GM11168 (cell line): ENCODE measurements around the gene CCDC92B.
"Not testable (repeated sequence)": the region's sequence is repeated elsewhere in the genome, so short reads cannot be mapped to it uniquely, and the experiment has no call there.

Source experiments
- in situ Hi-C: fragments of 300-500 bp; cut with MboI; formaldehyde crosslinking; loops from one replicate; pipeline ENCODE4 v1.12.0; 2022; ENCODE audit warnings: low sequenced_read_pairs; ENCODE audit not compliant: unreplicated experiment

CCDC92B gene

DNA sequence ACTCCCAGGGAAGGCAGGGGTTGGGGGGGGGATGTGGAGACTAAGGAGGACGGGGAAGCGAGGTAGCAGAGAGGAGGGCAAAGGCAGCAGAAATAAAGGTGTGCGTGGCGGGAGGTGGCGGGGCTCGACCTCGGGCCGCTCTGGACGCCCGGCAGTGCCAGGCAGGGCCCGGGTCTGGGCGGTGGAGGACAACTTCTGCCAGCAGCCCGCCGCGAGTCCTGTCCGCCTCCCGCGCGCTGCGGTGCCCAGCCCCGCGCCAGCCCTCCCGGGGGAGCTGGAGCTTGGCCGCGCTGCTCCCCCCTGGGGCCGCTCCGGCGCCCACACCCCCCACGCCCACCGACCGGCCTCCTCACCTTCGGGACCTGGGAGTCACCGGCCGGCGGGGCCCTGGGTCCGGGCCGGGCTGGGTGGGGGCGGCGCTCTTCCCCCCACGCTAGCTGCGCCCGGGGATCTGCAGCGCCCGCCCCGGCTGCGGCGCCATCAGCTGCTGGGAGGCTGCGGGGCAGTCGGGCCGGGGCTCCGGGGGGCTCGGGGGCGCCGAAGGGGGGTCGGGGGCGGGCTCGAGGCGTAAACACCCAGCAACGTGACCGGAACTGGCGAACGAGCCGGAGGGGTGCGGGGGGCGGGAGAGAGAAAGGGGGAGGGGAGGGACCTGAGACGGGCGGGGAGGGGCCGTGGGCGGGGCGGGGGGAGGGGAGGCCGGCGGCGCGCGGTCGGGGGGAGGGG is at the start of gene CCDC92B:
Gene CCDC92B (minus strand): TSS at position 595 of the 726 bp plus-strand sequence. CDS start 14,507 bp downstream, outside the sequence.
- in situ Hi-C loops: no loop called here

DNA sequence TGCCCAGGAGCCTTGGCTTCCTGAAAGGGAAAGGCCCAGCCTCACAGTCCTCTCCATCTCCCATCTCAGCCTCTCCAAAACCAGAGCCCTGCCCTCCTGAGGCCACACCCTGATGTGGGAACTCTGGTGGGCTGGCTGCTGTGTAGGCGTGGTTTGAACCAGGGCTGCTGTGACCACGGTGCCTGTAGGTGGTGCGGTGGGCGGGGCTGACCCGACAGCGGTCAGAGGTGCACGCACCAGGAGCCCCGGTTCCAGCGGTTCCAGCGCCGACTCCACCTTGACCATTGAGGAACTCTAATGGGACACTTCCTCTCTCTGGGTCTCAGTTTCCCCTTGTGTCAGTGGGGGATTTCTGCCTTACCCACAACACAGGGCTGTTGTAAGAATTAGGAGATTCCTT is 49.2 kb upstream of the CCDC92B start:
- in situ Hi-C loops: no loop called here

GRCh38 chr17:2798188-2798587 is 48.7 kb upstream of the CCDC92B start:
- in situ Hi-C loops: no loop called here

DNA sequence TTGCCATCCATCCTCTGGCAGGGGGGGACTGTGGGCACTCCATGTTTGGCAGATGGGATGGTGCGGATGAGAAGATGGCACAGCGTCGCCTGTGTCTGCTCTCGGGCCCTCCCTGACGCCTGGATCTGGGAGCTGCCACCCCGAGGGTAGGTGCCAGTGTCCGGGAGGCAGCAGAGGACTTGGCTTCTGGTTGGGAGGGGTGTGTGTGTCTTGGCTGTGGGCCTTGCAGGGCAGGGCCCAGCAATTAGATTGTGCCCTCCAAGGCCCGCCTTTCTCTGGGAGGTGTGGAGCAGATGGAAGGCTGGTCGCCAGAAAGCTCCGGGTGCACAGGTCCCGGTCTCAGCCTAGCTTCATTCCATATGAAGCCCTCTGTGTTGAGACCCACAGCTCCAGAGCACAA is 48.2 kb upstream of the CCDC92B start:
- in situ Hi-C loops: no loop called here

DNA sequence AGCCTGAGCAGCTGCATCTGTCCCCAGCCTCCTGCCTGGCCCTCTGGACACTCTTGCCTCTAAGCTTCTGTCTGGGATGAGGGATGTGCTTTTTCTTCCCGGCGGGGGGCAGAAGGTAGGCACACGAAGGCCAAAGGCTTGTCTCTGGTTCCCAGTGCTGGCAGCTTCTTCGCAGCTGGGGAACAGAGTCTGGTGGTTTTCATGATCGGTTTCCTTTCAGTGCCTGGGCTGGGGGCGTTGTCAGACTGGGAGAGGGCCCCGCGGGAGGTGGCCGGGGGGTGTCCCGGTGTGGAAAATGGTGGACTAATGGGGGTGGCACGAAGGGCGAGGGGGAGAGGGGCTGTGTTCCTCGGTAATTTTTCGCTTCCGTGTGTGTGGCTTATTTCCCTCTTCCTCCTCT is 47.8 kb upstream of the CCDC92B start:
- in situ Hi-C loops: no loop called here

- in situ Hi-C loops: no loop called here
These were observed 47.0 kb upstream of the CCDC92B start, which contains the start of gene RAP1GAP2 for GRCh38 chr17:2796164-2797125. TSS of gene RAP1GAP2 (plus strand) at chr17:2796438. CDS start at chr17:2796528, 90 bp downstream.

- in situ Hi-C loops: no loop called here
These were observed 46.1 kb upstream of the CCDC92B start for GRCh38 chr17:2795441-2796163.

DNA sequence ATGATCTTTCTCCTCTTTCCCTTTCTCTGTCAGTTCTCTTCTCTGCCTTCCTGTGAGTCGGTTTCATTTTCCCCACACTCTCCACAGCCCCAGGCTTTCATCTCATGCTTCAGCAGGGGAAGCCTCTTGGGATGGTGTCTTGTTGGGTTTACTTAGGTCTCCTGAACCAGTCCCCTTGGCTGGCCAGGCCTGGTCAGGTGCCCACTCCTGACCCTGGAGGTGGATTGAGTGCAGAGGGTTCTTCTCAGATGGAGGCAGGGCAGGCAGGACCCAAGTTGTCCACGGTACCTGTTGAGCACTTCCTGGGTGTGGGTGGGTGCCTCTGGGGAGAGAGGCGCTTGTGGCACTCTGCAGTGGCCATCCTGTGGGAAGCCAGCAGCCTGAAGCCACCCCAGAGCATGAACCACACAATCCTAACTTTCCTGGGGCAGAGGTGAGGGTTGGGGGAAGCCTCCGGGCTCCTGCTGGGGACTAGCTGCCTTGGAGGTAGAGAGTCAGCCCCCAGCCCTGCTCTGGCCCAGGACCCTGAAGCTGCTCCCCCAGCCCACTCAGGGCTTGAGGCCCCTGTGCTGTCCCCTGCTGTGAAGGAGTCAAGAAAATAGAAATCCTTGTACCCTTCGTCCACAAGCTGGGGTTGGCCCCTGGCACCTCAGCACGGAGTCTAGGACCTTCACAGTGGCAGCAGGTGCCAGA is 44.8 kb upstream of the CCDC92B start:
- in situ Hi-C loops: no loop called here

GRCh38 chr17:2792366-2793169 is 43.1 kb upstream of the CCDC92B start:
- in situ Hi-C loops: no loop called here

DNA sequence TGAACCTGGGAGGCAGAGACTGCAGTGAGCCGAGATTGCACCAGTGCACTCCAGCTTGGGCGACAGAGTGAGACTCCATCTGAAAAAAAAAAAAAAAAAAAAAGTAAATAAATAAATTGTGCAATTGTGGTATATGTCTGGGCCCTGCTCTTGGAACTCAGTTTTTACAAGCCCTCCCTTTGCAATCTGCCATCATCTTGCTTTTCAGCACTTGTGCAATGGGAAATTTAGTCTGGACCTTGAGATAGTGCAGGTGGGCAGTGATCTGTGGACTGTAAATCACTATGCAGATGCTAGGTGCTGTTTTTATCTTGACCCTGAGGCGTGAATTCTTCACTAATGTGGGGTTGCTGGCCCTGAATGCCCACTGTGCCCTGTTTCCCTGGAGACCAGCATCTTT is 40.2 kb upstream of the CCDC92B start:
- in situ Hi-C loops: no loop called here

- in situ Hi-C loops: no loop called here
These were observed 36.9 kb upstream of the CCDC92B start for GRCh38 chr17:2786176-2786881.

- in situ Hi-C loops: not testable (repeated sequence)
These were observed 35.9 kb upstream of the CCDC92B start for GRCh38 chr17:2785376-2785775.

- in situ Hi-C loops: no loop called here
These were observed 35.4 kb upstream of the CCDC92B start for GRCh38 chr17:2784864-2785263.

GRCh38 chr17:2783310-2784030 is 34.0 kb upstream of the CCDC92B start:
- in situ Hi-C loops: no loop called here

GRCh38 chr17:2782055-2782454 is 32.6 kb upstream of the CCDC92B start:
- in situ Hi-C loops: no loop called here

GRCh38 chr17:2781598-2781997 is 32.1 kb upstream of the CCDC92B start:
- in situ Hi-C loops: not testable (repeated sequence)

DNA sequence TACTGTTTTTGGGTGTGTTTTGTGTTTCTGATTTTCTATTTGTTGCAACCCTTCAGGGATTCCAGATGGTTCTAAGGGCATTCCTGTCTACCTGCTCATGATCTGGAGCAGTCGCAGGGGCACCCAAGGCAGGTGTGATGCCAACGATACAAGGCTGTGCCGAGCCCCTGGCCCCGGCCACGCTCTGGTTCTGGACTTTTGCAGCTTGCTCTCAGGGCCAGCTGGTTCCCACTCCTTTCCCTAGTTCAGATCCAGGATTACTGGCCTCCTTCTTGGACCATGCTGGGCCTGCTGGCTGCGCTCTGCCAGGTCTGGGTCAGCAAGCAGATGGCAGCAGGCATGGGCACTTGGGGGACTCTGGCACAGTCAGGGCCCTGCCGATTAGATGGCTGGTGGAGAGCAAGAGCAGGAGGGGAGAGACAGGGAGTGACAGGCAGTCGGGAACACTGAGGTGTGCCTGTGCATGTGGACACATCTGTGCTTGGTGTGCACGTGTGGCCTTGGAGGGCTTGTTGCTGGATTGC is 31.5 kb upstream of the CCDC92B start:
- in situ Hi-C loops: no loop called here

DNA sequence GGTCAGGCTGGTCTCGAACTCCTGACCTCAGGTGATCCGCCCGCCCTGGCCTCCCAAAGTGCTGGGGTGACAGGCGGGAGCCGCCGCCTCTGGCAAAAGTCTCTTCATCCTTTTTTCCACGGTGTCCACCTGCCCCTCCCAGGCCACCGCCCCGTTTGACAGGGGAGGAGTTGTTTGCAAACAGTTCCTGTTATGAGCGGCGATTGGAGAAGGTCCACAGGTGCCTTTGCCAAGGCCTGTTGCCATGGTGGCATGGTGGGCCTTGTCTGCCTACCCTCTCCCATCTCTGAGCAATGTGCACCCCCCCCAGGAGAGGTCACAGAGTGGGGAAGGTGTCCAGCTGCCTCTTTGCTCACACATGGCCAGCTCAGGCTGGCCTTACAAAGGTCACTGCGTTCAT is 30.8 kb upstream of the CCDC92B start:
- in situ Hi-C loops: no loop called here
